Ectodermal cell (in vitro differentiated cells): ENCODE data around the gene RHBG.

Experiments used
- H3K27ac ChIP-seq: 2 replicates; pipeline ENCODE4 v1.7.0; 2013; ENCODE audit warnings: mild to moderate bottlenecking, low read depth, low read length; ENCODE audit not compliant: insufficient read depth, poor library complexity, severe bottlenecking
- H3K27me3 ChIP-seq: 2 replicates; pipeline ENCODE4 v1.7.0; 2013; ENCODE audit warnings: mild to moderate bottlenecking, low read length; ENCODE audit not compliant: insufficient read depth, control insufficient read depth, poor library complexity, severe bottlenecking
- H3K36me3 ChIP-seq: one replicate; pipeline ENCODE4 v1.7.0; 2013; ENCODE audit warnings: low read length; ENCODE audit not compliant: control insufficient read depth, insufficient read depth
- H3K4me1 ChIP-seq: one replicate; pipeline ENCODE4 v1.7.0; 2013; ENCODE audit warnings: low read length; ENCODE audit not compliant: control insufficient read depth, insufficient read depth
- H3K4me3 ChIP-seq: 2 replicates; pipeline ENCODE4 v1.7.0; 2013; ENCODE audit warnings: low read depth, low read length, control low read depth; ENCODE audit not compliant: insufficient read depth
- H3K9me3 ChIP-seq: 2 replicates; pipeline ENCODE4 v1.7.0; 2013; ENCODE audit warnings: mild to moderate bottlenecking, low read length, moderate library complexity; ENCODE audit not compliant: control insufficient read depth
- WGBS, 2 experiments: methylation state at CpG; one replicate each; pipeline ENCODE4 v1.1.7; 2013; ENCODE audit warnings: missing lambda C conversion rate in 2 of 2; 5-methylcytosine and 5-hydroxymethylcytosine counted together

RHBG gene

DNA sequence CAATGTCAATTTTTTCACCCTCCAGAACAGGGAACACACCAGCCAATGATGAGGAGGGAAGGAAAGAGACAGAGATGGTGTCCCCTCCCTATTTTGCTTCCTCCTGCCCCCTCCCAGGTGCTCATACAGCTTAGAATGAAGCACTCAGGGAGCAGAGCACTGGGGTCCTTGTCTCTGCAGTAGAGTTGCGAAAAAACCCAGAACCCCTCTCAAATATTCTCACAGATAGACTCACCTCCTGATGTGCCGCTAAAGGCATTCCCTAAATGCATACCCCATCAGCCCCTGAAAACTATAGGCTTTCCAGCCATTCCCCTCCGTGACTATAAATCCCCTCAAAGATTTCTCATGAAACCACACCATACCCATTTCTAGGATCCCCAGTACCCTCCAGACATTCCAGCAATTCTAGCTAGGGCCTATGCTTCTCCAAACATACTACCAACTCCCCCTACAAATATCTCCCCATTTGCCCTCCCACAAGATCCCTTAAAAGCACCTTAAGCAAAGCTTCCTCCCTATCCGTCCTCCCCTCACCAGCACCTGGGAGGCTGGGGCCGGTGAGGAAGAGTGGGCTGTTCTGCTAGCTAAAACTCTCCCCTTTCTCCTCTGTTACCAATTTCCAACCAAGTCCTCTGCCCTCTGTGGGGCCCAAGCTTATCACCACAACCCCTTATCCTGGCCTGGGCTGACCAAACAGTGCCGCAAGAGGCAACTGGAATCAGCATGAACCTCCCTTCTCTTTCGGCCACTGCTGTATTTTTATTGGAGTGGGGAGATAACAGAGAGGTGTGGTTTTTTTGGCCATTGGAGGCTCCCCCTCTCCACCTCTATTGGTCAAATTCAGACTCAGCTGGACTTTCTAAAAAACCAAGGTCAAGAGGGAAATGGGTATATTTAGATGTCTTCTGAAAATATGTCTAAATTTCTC lies 54.7 kb downstream of the RHBG start:
- Histone ChIP-seq H3K27ac (no peak overlapping the region), H3K36me3 (no peaks in the 10 kb centered on the region), H3K4me1 (peaks cover under 1% of the 10 kb centered on the region), H3K27me3 (peaks cover 100% of the 10 kb centered on the region), H3K4me3 (no peak overlapping the region), H3K9me3 (no peaks in the 10 kb centered on the region)
- WGBS, 2 experiments = 68% methylated on average over 6 to 7 of the region's 7 CpGs

DNA sequence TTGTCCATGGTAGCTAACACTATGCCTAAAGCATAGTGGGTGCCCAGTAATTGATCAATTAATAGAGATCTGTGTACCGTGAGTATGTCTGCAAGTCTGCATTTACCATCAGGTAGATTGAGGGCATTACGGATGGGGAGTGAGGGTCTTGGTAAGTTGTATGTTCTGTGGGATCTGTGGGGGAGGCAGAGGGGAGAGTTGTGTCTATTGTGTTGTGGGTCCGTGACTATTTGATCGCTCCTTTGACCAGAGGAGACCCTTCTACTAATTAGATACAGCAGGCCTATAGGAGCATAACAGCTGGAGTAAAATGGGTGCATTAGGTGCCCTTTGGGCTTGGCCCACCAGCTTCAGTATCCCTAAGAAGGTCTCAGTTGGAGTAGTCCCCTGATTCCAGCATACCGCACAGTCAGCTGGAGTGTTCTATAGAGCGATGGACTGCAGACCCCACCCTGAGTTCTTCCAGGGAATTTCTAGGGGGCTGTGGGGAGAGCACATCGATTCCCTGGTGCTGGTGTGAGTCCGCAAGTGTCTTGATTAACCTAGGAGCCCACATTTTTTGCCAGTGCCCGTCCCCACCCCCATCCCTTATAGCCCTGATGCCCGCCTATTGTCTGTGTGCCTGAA lies 55.9 kb downstream of the RHBG start:
- H3K9me3 ChIP-seq = no peaks in the 10 kb centered on the region
- peaks cover 12% of the 10 kb centered on the region for H3K4me1 ChIP-seq
- no peaks in the 10 kb centered on the region for H3K36me3 ChIP-seq
- no peak overlapping the region for H3K27ac ChIP-seq
- H3K4me3 ChIP-seq = no peak overlapping the region
- 87% methylated on average over 10 of the region's 10 CpGs for WGBS, 2 experiments
- H3K27me3 ChIP-seq = peaks cover 100% of the 10 kb centered on the region

DNA sequence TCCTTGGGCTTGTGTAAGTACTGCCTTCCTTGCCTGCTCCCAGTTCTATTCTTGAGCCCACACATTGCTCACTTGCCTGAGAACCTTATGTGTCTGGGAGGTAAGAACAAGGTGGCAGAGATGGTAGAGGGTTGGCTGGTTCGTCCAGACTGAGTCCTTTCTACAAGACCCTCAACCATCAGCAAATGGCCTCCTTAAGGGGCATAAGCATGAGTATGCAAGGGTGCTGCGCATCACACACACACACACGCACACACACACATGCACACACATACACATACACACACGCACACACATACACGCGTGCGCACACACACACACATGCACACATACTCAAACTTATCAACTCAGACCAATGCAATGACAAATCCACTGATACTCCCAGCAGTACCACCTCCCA lies 56.9 kb downstream of the RHBG start:
- Histone ChIP-seq H3K27ac (no peak overlapping the region), H3K36me3 (no peaks in the 10 kb centered on the region), H3K4me3 (no peak overlapping the region), H3K27me3 (peaks cover 100% of the 10 kb centered on the region), H3K4me1 (peaks cover 18% of the 10 kb centered on the region), H3K9me3 (no peaks in the 10 kb centered on the region)
- 90 to 91% methylated on average over 7 of the region's 7 CpGs for WGBS, 2 experiments

DNA sequence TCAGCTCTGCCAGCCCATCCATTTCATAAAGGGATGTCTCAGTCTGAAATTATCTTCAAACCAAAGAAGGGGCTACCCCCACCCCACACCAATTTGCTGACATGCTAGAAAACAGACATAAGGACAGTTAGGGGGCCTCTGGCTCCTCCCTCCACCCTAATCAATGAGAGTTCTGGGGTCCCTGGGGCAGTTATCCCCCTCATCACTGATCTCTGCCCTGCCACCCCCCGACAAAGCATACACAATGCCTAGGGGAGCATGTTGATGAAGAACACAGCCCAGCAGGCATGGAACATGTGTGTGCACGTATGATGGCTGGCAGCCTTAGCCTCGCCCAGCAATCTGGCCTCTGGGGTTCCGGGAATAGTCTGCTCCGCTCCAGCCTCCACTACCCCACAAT lies 58.9 kb downstream of the RHBG start:
- WGBS, 2 experiments = 84 to 87% methylated on average over 5 of the region's 5 CpGs
- no peaks in the 10 kb centered on the region for H3K9me3 ChIP-seq

DNA sequence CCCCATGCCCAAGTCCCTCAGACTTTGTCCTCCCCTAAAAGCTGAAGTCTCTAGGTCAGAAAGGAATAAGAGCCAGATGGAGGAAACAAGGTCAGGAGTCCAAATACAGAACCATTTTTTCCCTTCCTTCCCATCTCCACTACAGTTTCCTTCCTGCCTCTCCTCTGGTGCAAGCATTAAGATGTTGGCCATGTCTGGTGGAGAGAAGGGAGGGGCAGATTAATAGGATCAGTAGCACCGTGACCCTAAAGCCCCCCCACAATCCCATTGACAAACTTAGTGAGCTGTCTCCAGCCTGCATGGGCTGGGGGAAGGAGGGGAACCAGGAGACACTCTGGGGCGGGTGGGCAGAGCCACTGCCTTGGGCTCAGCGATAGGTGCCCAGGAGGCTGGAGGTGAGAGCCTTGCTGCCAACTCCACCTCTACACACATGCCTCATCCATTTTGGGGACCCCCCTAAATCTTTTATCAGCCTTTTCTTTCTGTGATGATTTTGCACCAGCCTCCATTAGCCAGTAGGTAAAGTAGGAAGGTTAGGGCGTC lies 59.8 kb downstream of the RHBG start:
- Histone ChIP-seq H3K4me3 (no peak overlapping the region), H3K4me1 (peaks cover 22% of the 10 kb centered on the region), H3K36me3 (no peaks in the 10 kb centered on the region), H3K9me3 (no peaks in the 10 kb centered on the region), H3K27me3 (peaks cover 100% of the 10 kb centered on the region), H3K27ac (no peak overlapping the region)
- WGBS, 2 experiments = 19 to 29% methylated on average over 4 of the region's 4 CpGs

More for the DNA sequence above, 58.9 kb downstream of the RHBG start:
- peaks cover 100% of the 10 kb centered on the region for H3K27me3 ChIP-seq
- H3K4me3 ChIP-seq = no peak overlapping the region
- peaks cover 21% of the 10 kb centered on the region for H3K4me1 ChIP-seq
- H3K36me3 ChIP-seq = no peaks in the 10 kb centered on the region
- H3K27ac ChIP-seq = no peak overlapping the region

DNA sequence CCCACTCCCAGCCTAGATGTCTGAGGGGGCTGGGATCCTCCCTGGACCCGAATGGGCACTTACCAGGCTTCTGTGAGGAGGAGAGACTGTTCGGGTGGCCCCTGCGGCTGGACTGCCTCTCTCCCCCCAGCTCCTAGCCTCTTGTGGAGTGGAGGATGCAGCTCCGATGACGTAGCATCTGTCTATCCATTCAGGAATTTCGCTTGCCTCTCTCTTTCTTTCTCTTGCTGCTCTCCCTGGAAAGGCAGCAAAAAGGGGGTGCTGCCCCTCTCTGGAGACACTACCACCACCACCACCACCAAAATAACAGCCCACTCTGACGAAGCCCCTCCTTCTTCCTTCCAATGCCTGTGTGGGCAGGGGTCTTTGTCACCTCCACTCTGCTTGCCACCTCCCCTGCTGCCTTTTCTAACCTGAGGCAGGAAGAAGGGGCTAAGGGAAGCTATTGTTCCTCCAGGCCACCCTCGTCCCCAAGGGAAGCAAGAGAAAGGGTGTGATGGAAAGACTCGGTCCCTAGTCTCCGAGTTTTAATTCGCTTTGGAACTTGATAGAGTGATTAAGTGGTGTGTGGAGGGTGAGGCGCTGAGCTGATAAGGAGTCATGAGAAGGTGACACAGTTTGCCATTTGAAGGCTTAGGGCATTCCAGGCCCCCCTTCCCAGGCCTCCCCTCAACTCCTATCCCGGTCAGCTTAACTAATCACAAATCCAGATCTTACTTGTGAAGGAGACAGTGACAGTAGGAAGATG lies 60.5 kb downstream of the RHBG start:
- Histone ChIP-seq H3K9me3 (no peaks in the 10 kb centered on the region), H3K27me3 (peaks cover 100% of the 10 kb centered on the region), H3K4me3 (no peak overlapping the region), H3K36me3 (no peaks in the 10 kb centered on the region), H3K4me1 (peaks cover 22% of the 10 kb centered on the region), H3K27ac (no peak overlapping the region)
- WGBS, 2 experiments = 7 to 10% methylated on average over 12 to 13 of the region's 13 CpGs

DNA sequence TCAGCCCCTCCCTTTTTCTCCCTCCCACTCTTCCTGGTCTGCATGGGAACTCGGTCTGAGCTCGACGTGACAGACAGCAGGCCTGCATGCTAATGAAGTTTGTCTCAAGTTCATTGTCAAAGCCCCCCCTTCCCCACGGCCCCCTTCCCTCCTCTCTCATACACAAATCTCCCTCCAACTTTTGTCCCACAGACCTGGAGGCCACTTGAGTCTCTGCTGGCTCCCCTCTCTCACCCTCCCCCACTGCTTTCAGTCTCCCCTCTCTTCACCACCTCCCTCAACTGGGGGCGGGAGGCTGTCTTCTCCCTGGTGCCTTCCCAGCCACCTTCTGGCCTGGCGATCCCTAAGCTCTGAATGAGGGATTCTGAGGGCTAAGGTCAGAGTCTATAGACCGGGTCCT lies 61.3 kb downstream of the RHBG start:
- Histone ChIP-seq H3K4me3 (no peak overlapping the region), H3K9me3 (no peaks in the 10 kb centered on the region), H3K4me1 (peaks cover 22% of the 10 kb centered on the region), H3K36me3 (no peaks in the 10 kb centered on the region), H3K27ac (no peak overlapping the region), H3K27me3 (peaks cover 100% of the 10 kb centered on the region)
- 2% methylated on average over 7 of the region's 7 CpGs for WGBS, 2 experiments

DNA sequence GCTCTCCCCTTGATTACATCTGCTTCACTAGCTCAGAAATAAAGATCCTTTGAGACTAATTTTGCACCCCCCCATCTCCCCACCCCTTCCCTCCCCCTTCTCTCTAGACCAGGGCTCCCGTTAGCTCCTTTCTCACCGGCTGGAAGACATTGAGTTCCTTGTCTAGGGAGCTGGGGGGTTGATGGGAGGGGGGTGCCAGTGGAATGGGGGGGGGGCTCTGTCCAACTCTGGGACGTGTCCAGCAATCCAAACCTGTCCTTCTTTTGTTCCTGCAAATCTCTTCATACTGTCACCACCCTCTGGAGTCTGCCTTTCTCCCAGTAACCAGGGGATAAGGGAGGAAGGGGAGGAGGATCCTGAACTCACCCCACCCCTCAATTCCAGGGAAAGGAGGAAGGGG lies 61.9 kb downstream of the RHBG start:
- H3K27ac ChIP-seq = no peak overlapping the region
- no peaks in the 10 kb centered on the region for H3K36me3 ChIP-seq
- H3K9me3 ChIP-seq = no peaks in the 10 kb centered on the region
- H3K27me3 ChIP-seq = peaks cover 100% of the 10 kb centered on the region
- H3K4me1 ChIP-seq = peaks cover 22% of the 10 kb centered on the region
- 0% methylated on average over 2 of the region's 3 CpGs; no CpG with 5 or more reads in 1 of the 2 experiments for WGBS, 2 experiments
- no peak overlapping the region for H3K4me3 ChIP-seq

DNA sequence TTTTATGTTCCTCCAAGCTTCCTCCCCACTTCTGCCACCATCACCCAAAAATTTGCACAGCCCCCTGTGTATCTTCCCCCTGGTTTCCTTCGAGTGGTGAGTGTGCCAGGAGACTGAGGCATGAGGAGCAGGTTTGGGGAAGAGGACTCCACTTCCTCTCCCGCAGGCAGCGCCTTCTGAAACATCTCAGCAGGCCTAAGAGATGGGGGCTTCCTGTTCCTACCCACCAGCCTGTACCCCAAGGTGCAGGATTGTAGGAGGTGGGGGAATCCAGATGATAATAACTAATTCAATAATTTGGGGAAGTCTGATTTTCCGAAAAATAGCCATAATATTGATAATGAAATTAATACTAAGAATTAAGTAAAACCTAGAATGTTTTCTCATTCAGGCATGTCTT lies 62.4 kb downstream of the RHBG start:
- H3K27me3 ChIP-seq = peaks cover 100% of the 10 kb centered on the region
- H3K4me3 ChIP-seq = no peak overlapping the region
- no peaks in the 10 kb centered on the region for H3K36me3 ChIP-seq
- WGBS, 2 experiments = 34 to 36% methylated on average over 3 to 4 of the region's 4 CpGs
- no peaks in the 10 kb centered on the region for H3K9me3 ChIP-seq
- no peak overlapping the region for H3K27ac ChIP-seq
- peaks cover 24% of the 10 kb centered on the region for H3K4me1 ChIP-seq
